ENCODE results near the gene EPDR1. TPM values are rescaled to one million over a fixed set of nuclear protein-coding genes. Genes with fewer than 3 reads are reported as not detected.
"Not testable (repeated sequence)": the region's sequence is repeated elsewhere in the genome, so short reads cannot be mapped to it uniquely, and the experiment has no call there.

Gene EPDR1
- total RNA-seq, 3 donors from 2014 or later (not counting 1 experiment from before 2014, with no cell fraction given), result 1.4 to 2.1 (median 2.0) TPM

DNA sequence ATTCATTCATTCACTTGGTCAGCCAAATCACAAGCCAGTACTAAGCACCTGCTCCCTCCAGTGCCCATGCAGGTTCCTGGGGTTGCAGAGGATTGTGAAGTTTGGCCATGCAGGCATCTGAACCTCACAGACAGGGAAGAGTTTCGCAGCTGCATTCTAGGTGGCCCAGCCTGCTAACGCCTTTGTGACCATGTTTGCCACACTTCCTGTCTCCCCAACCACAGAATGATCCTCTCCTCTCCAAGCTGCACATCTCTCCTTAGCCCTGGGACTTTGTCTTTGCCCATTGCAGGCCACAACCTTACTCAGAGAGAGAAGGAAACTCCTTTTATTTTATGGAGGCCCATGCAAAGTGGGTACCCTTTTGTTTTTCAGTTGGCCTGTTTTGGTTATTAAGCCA is 31.8 kb downstream of the EPDR1 start:
- Histone ChIP-seq H3K27me3 (ENCODE audit: control insufficient read depth, insufficient read depth, low read length) (no peaks in the 10 kb centered on the region), H3K4me1 (ENCODE audit: control insufficient read depth, insufficient read depth, low read length) (peaks cover 5% of the 10 kb centered on the region), H3K9me3 (ENCODE audit: control insufficient read depth, insufficient read depth, low read length) (no peaks in the 10 kb centered on the region), H3K4me3 (ENCODE audit: low read length) (no peak overlapping the region), H3K27ac (ENCODE audit: low read length) (no peak overlapping the region), H3K36me3 (ENCODE audit: control insufficient read depth, insufficient read depth, low read length) (no peaks in the 10 kb centered on the region)
- ATAC-seq (peak in 1 of 3 donors; percentile 45), DNase-seq (no peak)
- intact Hi-C loops (cut with micrococcal nuclease), result no loop called here
- Mint-ChIP-seq H3K27me3 (ENCODE audit: low read depth in 2 of 2) (no peaks in the 10 kb centered on the region), H3K4me1 (peaks cover 10 to 11% of the 10 kb centered on the region in 2 donors), H3K4me3 (no peak overlapping the region), H3K9me3 (no peaks in the 10 kb centered on the region), H3K36me3 (no peaks in the 10 kb centered on the region), H3K27ac (no peak overlapping the region)
- WGBS (ENCODE audit: insufficient coverage), result 12% methylated on average over 2 of the region's 2 CpGs
- TF ChIP-seq, protein P1, sequence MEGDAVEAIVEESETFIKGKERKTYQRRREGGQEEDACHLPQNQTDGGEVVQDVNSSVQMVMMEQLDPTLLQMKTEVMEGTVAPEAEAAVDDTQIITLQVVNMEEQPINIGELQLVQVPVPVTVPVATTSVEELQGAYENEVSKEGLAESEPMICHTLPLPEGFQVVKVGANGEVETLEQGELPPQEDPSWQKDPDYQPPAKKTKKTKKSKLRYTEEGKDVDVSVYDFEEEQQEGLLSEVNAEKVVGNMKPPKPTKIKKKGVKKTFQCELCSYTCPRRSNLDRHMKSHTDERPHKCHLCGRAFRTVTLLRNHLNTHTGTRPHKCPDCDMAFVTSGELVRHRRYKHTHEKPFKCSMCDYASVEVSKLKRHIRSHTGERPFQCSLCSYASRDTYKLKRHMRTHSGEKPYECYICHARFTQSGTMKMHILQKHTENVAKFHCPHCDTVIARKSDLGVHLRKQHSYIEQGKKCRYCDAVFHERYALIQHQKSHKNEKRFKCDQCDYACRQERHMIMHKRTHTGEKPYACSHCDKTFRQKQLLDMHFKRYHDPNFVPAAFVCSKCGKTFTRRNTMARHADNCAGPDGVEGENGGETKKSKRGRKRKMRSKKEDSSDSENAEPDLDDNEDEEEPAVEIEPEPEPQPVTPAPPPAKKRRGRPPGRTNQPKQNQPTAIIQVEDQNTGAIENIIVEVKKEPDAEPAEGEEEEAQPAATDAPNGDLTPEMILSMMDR (IDR thresholded peaks at IDR 0.05), result no peak

DNA sequence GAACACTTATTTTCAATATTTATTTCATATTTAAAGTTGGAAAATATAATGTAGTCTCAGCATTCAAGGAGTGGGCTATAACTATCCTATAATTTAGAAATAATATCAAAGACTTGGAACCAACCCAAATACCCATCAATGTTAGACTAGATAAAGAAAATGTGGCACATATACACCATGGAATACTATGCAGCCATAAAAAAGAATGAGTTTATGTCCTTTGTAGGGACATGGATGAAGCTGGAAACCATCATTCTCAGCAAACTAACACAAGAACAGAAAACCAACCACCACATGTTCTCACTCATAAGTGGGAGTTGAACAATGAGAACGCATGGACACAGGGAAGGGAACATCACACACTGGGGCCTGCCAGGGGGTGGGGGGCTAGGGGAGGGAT is 33.8 kb downstream of the EPDR1 start:
- H3K4me3 ChIP-seq (ENCODE audit: low read length); ATAC-seq; intact Hi-C loops (cut with micrococcal nuclease); H3K27me3 ChIP-seq (ENCODE audit: control insufficient read depth, insufficient read depth, low read length); H3K9me3 Mint-ChIP-seq; H3K36me3 ChIP-seq (ENCODE audit: control insufficient read depth, insufficient read depth, low read length); H3K27me3 Mint-ChIP-seq (ENCODE audit: low read depth in 2 of 2); H3K4me3 Mint-ChIP-seq; DNase-seq; H3K27ac ChIP-seq (ENCODE audit: low read length); H3K4me1 ChIP-seq (ENCODE audit: control insufficient read depth, insufficient read depth, low read length); H3K9me3 ChIP-seq (ENCODE audit: control insufficient read depth, insufficient read depth, low read length); H3K27ac Mint-ChIP-seq; H3K36me3 Mint-ChIP-seq: not testable (repeated sequence)
- no CpG with 5 or more reads among the region's 1 CpG for WGBS (ENCODE audit: insufficient coverage)
- peaks cover 10 to 11% of the 10 kb centered on the region in 2 donors for H3K4me1 Mint-ChIP-seq

DNA sequence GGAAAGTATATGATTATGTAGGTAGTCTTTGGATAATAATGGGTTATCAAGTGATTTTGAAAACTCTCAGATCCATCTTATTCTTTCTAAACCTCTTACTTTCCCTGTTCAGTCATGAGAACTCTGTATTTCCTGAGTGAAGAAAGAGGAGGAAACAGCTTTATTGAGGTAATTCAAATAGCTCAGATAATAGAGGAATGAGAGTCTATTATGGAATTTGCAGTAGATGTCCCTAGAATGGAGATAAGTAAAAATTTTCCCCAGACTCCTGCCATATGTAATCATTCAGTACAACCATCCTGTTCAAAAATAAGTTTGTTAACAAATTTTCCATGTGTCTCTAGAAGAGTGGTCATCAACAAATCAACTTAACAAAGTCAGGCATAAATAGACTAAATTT is 36.4 kb downstream of the EPDR1 start:
- no peaks in the 10 kb centered on the region for H3K9me3 ChIP-seq (ENCODE audit: control insufficient read depth, insufficient read depth, low read length)
- H3K27ac ChIP-seq (ENCODE audit: low read length), result no peak overlapping the region
- H3K36me3 Mint-ChIP-seq, result no peaks in the 10 kb centered on the region
- DNase-seq (no peak), ATAC-seq (no peak)
- peaks cover 8 to 9% of the 10 kb centered on the region in 2 donors for H3K4me1 Mint-ChIP-seq
- no peaks in the 10 kb centered on the region for H3K9me3 Mint-ChIP-seq
- intact Hi-C loops (cut with micrococcal nuclease), result no loop called here
- H3K4me1 ChIP-seq (ENCODE audit: control insufficient read depth, insufficient read depth, low read length), result peaks cover 5% of the 10 kb centered on the region
- no peak overlapping the region for H3K4me3 Mint-ChIP-seq
- H3K4me3 ChIP-seq (ENCODE audit: low read length), result no peak overlapping the region
- no peaks in the 10 kb centered on the region for H3K36me3 ChIP-seq (ENCODE audit: control insufficient read depth, insufficient read depth, low read length)
- no peaks in the 10 kb centered on the region for H3K27me3 ChIP-seq (ENCODE audit: control insufficient read depth, insufficient read depth, low read length)
- TF ChIP-seq, protein P1 (IDR thresholded peaks at IDR 0.05), result no peak
- H3K27me3 Mint-ChIP-seq (ENCODE audit: low read depth in 2 of 2), result peaks cover 0 to 7% of the 10 kb centered on the region in 2 donors
- no peak overlapping the region for H3K27ac Mint-ChIP-seq

- Histone ChIP-seq H3K9me3 (ENCODE audit: control insufficient read depth, insufficient read depth, low read length) (no peaks in the 10 kb centered on the region), H3K36me3 (ENCODE audit: control insufficient read depth, insufficient read depth, low read length) (no peaks in the 10 kb centered on the region), H3K4me1 (ENCODE audit: control insufficient read depth, insufficient read depth, low read length) (no peaks in the 10 kb centered on the region), H3K27me3 (ENCODE audit: control insufficient read depth, insufficient read depth, low read length) (no peaks in the 10 kb centered on the region), H3K27ac (ENCODE audit: low read length) (no peak overlapping the region), H3K4me3 (ENCODE audit: low read length) (no peak overlapping the region)
- H3K4me3 Mint-ChIP-seq, result no peak overlapping the region
- H3K27me3 Mint-ChIP-seq (ENCODE audit: low read depth in 2 of 2), result peaks cover 0 to 7% of the 10 kb centered on the region in 2 donors
- intact Hi-C loops (cut with micrococcal nuclease), result no loop called here
- peaks cover 2 to 3% of the 10 kb centered on the region in 2 donors for H3K4me1 Mint-ChIP-seq
- TF ChIP-seq, protein P1 (IDR thresholded peaks at IDR 0.05), result no peak
- no peaks in the 10 kb centered on the region for H3K36me3 Mint-ChIP-seq
- 89% methylated on average over 9 of the region's 9 CpGs for WGBS (ENCODE audit: insufficient coverage)
- ATAC-seq (no peak), DNase-seq (no peak)
- H3K9me3 Mint-ChIP-seq, result no peaks in the 10 kb centered on the region
- H3K27ac Mint-ChIP-seq, result no peak overlapping the region
Measured at GRCh38 chr7:37957221-37957970, 37.0 kb downstream of the EPDR1 start.
